OCI-LY7 (cell line): ENCODE data around the gene TBR1. TPM values are rescaled to one million over a fixed set of nuclear protein-coding genes. Genes with fewer than 3 reads are reported as not detected.

Experiments used
- BruUV-seq: library from RNA; stranded (reverse); fragments of 400-500 nt; replicated peaks from 2 replicates; lab custom pipeline; 2021; lab: Mats Ljungman, UMichigan
- CTCF ChIA-PET: fragments of 300-600 bp; sonication (Branson Sonifier 250); formaldehyde crosslinking; loops from one replicate; lab custom pipeline; 2022; ENCODE audit warnings: antibody characterized with exemption; ENCODE audit not compliant: unreplicated experiment; lab: Charles Lee
- POLR2A ChIA-PET: fragments of 300-600 bp; sonication (Branson Sonifier 250); formaldehyde crosslinking; loops from one replicate; lab custom pipeline; 2022; ENCODE audit warnings: antibody characterized with exemption; lab: Charles Lee
- DNase-seq: peaks from one replicate; pipeline ENCODE4 v3.0.0-alpha.2; 2015; ENCODE audit warnings: low spot score
- H2AFZ ChIP-seq: fragments of 200-600 bp; sonication (generic), shearing (Covaris generic); 2 replicates; pipeline ENCODE4 v1.6.1; 2014; ENCODE audit warnings: mild to moderate bottlenecking, antibody characterized with exemption, low read length, moderate library complexity
- H3K27ac ChIP-seq: fragments of 200-600 bp; sonication (generic); 2 replicates; pipeline ENCODE4 v1.5.1; 2014; ENCODE audit warnings: mixed run types, low read depth, mild to moderate bottlenecking, moderate library complexity, low read length, inconsistent platforms; ENCODE audit not compliant: poor library complexity, severe bottlenecking
- H3K36me3 ChIP-seq: fragments of 200-600 bp; sonication (generic); 2 replicates; pipeline ENCODE4 v1.6.1; 2014; ENCODE audit warnings: mild to moderate bottlenecking, antibody characterized with exemption, low read length, moderate library complexity, mixed read lengths; ENCODE audit not compliant: insufficient read depth
- H3K4me1 ChIP-seq: fragments of 200-600 bp; sonication (generic); 2 replicates; pipeline ENCODE4 v1.5.1; 2014; ENCODE audit warnings: mild to moderate bottlenecking, low read length; ENCODE audit not compliant: insufficient read depth, poor library complexity, severe bottlenecking
- H3K4me2 ChIP-seq: fragments of 200-600 bp; sonication (generic); 2 replicates; pipeline ENCODE4 v1.6.1; 2014; ENCODE audit warnings: mild to moderate bottlenecking, low read length
- H3K4me3 ChIP-seq: fragments of 200-600 bp; sonication (generic); 2 replicates; pipeline ENCODE4 v1.5.1; 2014; ENCODE audit warnings: mild to moderate bottlenecking, low read depth, low read length; ENCODE audit not compliant: poor library complexity, severe bottlenecking
- H3K79me2 ChIP-seq: fragments of 200-600 bp; sonication (generic); 2 replicates; pipeline ENCODE4 v1.6.1; 2016; ENCODE audit warnings: low read depth, mild to moderate bottlenecking, low read length, moderate library complexity, mixed read lengths; ENCODE audit not compliant: insufficient read depth
- H3K9me2 ChIP-seq: fragments of 200-600 bp; sonication (generic); 2 replicates; pipeline ENCODE4 v1.6.1; 2016; ENCODE audit warnings: mild to moderate bottlenecking, low read length, mixed read lengths; ENCODE audit not compliant: insufficient read depth
- H3K9me3 ChIP-seq: fragments of 200-600 bp; sonication (generic); 2 replicates; pipeline ENCODE4 v1.6.1; 2014; ENCODE audit warnings: mild to moderate bottlenecking, mixed run types, low read length, mixed read lengths
- H4K20me1 ChIP-seq: fragments of 200-600 bp; sonication (generic); 2 replicates; pipeline ENCODE4 v1.6.1; 2014; ENCODE audit warnings: mild to moderate bottlenecking, antibody characterized with exemption, low read length, moderate library complexity, mixed read lengths; ENCODE audit not compliant: insufficient read depth
- EZH2phosphoT487 ChIP-seq: fragments of 200-600 bp; sonication (generic); IDR thresholded peaks from 2 replicates; pipeline ENCODE4 v1.6.1; 2018; ENCODE audit warnings: low read depth, borderline replicate concordance, mild to moderate bottlenecking, mixed run types, antibody characterized with exemption, low read length, moderate library complexity, mixed read lengths
- intact Hi-C: fragments of 100-400 bp; cut with micrococcal nuclease; formaldehyde crosslinking; loops from one replicate; pipeline ENCODE4 v1.10.0; 2022; ENCODE audit not compliant: unreplicated experiment
- total RNA-seq, 2 experiments: library from RNA; depleted of rRNA in 1 of 2; stranded (reverse); fragments of >200 nt in 1 of 2; shearing (Covaris generic) in 1 of 2; gene quantifications; 2 replicates each; pipeline ENCODE4 v1.2.3, GENCODE V29; 2014 to 2022
- TF ChIP-seq, protein P1 (sequence below): fragments of 200-600 bp; sonication (generic); conservative IDR thresholded peaks from 2 replicates; pipeline ENCODE4 v1.5.1; 2014; ENCODE audit warnings: mild to moderate bottlenecking, antibody characterized with exemption, low read length, moderate library complexity, mixed read lengths

The TBR1 gene
- total RNA-seq, 2 experiments from 2014 or later = 0.03 TPM; not detected in 1

DNA sequence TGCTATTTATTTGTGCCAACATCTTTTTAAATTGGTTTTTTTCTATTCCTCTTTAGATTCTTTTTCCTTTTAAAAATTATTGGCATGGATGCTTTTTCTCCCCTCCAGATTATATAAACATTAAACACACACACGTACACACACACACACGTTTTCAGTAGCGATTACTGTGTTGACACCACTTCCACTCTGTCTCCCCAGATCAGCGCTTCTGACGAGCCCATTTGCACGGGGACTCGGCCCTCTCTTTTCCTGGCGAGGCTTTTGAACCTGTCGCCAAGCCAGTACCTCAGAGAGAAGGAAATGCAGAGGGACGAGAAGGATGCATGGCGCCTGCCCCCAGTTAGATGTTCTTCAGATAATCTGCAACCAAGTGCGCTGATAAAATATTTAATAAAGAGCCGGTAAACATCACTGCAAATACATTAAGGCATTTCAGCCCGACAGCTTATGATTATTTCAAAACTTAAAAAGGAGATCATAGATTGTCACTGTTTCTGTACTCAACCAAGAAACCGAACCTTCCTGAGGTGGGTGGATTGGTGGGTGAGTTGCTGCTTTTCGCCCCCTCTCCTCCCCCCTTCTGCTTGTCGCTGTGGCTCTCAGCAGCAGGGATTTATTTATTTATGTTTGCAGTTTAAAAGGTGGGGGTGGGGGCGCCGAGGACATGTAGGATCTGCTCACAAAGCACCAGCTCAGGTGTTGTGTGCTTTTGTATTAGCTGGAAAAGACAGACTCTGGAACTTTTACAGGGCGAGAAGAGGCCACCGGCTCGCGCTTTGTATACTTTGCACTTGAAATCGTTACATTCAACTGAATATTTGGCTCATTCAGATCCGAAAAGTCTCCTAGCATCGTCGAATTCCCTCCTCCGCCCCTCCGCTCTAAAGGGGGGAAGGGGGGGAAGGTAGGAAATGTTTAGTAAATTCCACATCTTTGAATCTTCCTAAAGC, 787 bp upstream of the TBR1 start:
- peak; percentile 90; the same call in 1 of the 2 replicates for TF ChIP-seq EZH2phosphoT487
- TF ChIP-seq, protein P1, sequence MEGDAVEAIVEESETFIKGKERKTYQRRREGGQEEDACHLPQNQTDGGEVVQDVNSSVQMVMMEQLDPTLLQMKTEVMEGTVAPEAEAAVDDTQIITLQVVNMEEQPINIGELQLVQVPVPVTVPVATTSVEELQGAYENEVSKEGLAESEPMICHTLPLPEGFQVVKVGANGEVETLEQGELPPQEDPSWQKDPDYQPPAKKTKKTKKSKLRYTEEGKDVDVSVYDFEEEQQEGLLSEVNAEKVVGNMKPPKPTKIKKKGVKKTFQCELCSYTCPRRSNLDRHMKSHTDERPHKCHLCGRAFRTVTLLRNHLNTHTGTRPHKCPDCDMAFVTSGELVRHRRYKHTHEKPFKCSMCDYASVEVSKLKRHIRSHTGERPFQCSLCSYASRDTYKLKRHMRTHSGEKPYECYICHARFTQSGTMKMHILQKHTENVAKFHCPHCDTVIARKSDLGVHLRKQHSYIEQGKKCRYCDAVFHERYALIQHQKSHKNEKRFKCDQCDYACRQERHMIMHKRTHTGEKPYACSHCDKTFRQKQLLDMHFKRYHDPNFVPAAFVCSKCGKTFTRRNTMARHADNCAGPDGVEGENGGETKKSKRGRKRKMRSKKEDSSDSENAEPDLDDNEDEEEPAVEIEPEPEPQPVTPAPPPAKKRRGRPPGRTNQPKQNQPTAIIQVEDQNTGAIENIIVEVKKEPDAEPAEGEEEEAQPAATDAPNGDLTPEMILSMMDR = no peak
- no TSS peak for BruUV-seq
- intact Hi-C loops = no loop called here
- no peak overlapping the region for H2AFZ ChIP-seq
- H3K4me2 ChIP-seq = 0 out of 2 replicates have a peak overlapping the region, but pooled peaks have one; percentile 31
- H3K4me3 ChIP-seq = no peak overlapping the region
- no peaks in the 10 kb centered on the region for H3K9me3 ChIP-seq
- no peaks in the 10 kb centered on the region for H3K79me2 ChIP-seq
- no peak for DNase-seq
- no peaks in the 10 kb centered on the region for H3K4me1 ChIP-seq
- no peak overlapping the region for H3K27ac ChIP-seq
- ChIA-PET POLR2A (interaction anchor here (0.9 kb wide), 1 partner anchor 99 kb away, joined by 4 read pairs; no protein-coding TSS in a partner anchor), CTCF (no interaction called here)
- H3K36me3 ChIP-seq = peaks cover 9% of the 10 kb centered on the region
- H4K20me1 ChIP-seq = no peaks in the 10 kb centered on the region
- no peaks in the 10 kb centered on the region for H3K9me2 ChIP-seq

DNA sequence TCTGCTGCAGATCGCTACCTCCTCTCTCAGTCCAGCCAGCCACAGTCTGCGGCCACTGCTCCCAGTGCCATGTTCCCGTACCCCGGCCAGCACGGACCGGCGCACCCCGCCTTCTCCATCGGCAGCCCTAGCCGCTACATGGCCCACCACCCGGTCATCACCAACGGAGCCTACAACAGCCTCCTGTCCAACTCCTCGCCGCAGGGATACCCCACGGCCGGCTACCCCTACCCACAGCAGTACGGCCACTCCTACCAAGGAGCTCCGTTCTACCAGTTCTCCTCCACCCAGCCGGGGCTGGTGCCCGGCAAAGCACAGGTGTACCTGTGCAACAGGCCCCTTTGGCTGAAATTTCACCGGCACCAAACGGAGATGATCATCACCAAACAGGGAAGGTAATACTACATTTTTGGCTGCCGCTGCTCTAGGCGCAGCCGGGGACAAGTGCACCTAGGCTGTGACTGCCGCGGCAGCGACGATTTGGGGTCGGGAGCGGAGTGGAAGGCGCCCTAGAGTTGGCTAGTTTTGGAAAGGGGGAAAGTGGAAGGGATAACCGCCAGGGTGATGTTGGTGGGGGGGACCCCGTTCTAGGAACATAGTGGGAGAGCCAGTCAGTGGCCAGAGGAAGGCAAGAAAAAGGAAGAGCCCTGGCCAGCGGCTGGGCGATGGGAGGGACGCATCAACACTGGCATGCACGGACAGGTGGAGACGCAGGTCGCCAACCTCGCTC, 776 bp downstream of the TBR1 start:
- no peaks in the 10 kb centered on the region for H4K20me1 ChIP-seq
- no peaks in the 10 kb centered on the region for H3K79me2 ChIP-seq
- H3K9me2 ChIP-seq = no peaks in the 10 kb centered on the region
- H2AFZ ChIP-seq = no peak overlapping the region
- H3K4me2 ChIP-seq = no peak overlapping the region
- no peaks in the 10 kb centered on the region for H3K4me1 ChIP-seq
- no peak overlapping the region for H3K27ac ChIP-seq
- H3K36me3 ChIP-seq = 0 out of 2 replicates have a peak, but pooled peaks cover under 1% of the 10 kb centered on the region
- no peak for DNase-seq
- H3K9me3 ChIP-seq = no peaks in the 10 kb centered on the region
- ChIA-PET CTCF (no interaction called here), POLR2A (no interaction called here)
- TF ChIP-seq, protein P1 = no peak
- TF ChIP-seq EZH2phosphoT487 = no peak
- no TSS peak for BruUV-seq
- intact Hi-C loops = no loop called here
- no peak overlapping the region for H3K4me3 ChIP-seq
